DOHH2 (cell line): ENCODE measurements around the gene KISS1R.

ENCODE experiments used
- EZH2phosphoT487 ChIP-seq: fragments of 200-600 bp; sonication (generic); IDR thresholded peaks from 2 replicates; pipeline ENCODE4 v1.6.1; 2017; ENCODE audit warnings: borderline replicate concordance, mild to moderate bottlenecking, antibody characterized with exemption, low read length, moderate library complexity, mixed read lengths
- TF ChIP-seq, protein P1 (sequence below): fragments of 200-600 bp; sonication (generic); IDR thresholded peaks from one replicate; pipeline ENCODE4 v1.5.1; 2014; ENCODE audit warnings: antibody characterized with exemption, mild to moderate bottlenecking, low read depth, low read length; ENCODE audit not compliant: poor library complexity, severe bottlenecking

DNA sequence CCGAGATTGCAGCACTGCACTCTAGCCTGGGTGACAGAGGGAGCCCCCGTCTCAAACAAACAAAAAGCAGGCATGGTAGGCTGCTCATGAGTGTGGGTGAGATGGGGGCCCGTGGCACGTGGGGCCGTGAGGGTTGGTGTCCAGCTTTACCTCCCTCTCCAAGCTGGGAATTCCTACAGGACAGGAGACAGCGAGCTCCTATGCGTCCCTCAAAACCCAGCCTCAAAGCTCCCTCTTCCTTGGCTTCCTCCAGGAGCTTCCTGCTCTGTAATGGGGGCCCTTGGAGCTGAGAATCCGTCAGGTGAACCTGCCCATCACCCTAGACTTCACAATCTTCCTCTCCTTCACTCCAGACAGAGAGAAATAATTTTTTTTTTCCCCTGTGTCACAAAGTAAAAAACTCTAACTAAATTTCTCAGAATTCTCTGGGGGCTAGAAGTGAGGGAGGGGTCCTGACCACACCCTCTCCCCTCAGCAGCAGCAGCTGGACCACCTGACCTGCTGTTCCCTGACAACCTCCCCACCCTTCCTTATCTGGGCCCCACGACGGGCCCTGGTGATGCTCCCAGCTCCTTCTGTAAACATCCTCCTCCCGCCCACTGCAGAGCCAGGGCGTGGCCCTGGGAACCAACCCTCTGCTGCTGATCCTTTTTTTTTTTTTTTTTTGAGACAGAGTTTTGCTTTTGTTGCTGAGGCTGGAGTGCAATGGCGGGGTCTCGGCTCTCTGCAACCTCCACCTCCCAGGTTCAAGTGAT is 44.9 kb downstream of the KISS1R start:
- TF ChIP-seq, protein P1, sequence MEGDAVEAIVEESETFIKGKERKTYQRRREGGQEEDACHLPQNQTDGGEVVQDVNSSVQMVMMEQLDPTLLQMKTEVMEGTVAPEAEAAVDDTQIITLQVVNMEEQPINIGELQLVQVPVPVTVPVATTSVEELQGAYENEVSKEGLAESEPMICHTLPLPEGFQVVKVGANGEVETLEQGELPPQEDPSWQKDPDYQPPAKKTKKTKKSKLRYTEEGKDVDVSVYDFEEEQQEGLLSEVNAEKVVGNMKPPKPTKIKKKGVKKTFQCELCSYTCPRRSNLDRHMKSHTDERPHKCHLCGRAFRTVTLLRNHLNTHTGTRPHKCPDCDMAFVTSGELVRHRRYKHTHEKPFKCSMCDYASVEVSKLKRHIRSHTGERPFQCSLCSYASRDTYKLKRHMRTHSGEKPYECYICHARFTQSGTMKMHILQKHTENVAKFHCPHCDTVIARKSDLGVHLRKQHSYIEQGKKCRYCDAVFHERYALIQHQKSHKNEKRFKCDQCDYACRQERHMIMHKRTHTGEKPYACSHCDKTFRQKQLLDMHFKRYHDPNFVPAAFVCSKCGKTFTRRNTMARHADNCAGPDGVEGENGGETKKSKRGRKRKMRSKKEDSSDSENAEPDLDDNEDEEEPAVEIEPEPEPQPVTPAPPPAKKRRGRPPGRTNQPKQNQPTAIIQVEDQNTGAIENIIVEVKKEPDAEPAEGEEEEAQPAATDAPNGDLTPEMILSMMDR = no peak
- TF ChIP-seq EZH2phosphoT487 = no peak
